Cortex of kidney (tissue), 1 donor: ENCODE results near the gene MON1A.
"Not testable (repeated sequence)": the region's sequence is repeated elsewhere in the genome, so short reads cannot be mapped to it uniquely, and the experiment has no call there.

Experiments
- DNase-seq: peaks from one replicate; lab custom pipeline; 2025; lab: John Stamatoyannopoulos, UW

MON1A gene

GRCh38 chr3:49917806-49918590 is 11.6 kb downstream of the MON1A start:
- not testable (repeated sequence) for DNase-seq

- no peak for DNase-seq
These were observed 12.9 kb downstream of the MON1A start for GRCh38 chr3:49916686-49917085.

DNA sequence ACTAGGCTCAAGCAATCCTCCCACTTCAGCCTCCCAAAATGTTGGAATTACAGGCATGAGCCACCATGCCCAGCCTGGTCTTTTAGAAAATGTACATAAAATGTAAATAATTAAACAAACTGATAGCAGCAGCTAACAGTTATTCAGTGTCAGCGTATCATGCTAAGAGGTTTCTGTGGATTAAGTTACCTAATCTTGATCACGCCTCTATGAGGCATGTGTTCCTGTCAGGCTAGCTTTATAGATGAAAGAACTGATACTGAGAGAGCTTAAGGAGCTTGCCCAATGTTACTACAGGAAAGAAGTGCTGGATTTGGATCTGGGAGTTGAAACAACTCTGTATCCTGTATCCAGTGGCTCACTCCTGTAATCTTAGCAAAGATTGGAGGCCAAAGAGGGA is 14.7 kb downstream of the MON1A start:
- no peak for DNase-seq

- DNase-seq: no peak
These were observed 16.7 kb downstream of the MON1A start for GRCh38 chr3:49912881-49913281.

- no peak for DNase-seq
These were observed 18.0 kb downstream of the MON1A start for GRCh38 chr3:49911611-49912010.

DNA sequence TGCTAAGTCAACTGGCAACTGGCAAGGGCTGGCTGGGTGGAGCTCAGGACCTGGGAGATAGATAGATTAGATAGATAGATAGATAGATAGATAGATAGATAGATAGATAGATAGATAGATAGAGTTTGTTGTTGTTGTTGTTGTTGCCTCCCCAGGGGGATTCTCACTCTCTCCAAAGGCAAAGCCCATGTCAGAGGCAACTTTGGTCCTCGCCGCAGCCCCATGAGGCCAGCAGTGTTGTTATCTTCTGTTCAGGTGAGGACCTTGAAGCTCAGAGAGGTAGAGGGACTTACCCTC is 18.5 kb downstream of the MON1A start:
- DNase-seq: no peak

- DNase-seq: no peak
These were observed 19.0 kb downstream of the MON1A start for GRCh38 chr3:49910409-49911123.

DNA sequence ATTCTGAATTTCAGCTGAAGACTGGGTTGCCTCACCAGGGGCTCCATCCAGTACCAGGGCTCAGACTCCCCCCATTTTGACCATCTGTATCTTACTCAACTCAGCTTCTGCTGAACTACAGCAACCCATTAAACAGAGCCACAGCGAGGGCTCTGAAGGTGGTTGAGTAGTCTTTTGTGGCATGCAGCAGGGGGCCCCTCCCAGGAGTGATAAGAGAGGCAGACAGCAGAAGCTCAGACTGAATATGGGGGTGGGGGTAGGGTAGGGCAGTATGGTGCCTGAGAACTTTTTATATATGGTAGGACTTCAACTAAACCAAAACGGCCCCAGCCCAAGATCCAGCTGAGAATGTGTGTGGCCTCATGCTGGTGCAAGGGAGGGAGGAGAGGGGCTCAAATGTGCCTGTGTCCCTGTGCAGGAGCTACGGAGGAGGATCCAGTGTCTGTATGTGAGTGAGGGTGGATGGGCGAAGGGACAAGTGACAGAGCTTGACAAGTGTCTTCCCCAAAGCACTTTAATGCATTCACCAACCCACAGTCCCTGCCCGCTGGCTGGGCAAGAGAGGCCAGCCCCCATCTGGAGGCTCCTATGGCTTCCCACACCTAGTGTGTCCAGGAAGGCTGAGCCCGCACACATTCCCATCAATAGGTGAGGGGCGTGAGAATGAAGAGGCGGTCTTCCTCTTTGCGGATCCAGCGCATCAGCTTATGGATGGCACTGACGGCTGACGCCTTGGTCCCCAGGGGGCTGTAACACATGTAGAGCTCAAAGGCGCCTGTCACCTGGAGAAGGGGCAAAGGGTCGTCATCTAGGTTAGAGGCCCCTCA is 21.0 kb downstream of the MON1A start:
- DNase-seq: no peak

- DNase-seq: no peak
These were observed 23.4 kb downstream of the MON1A start for GRCh38 chr3:49906073-49906743.

GRCh38 chr3:49904448-49904847 is 25.2 kb downstream of the MON1A start:
- not testable (repeated sequence) for DNase-seq

DNA sequence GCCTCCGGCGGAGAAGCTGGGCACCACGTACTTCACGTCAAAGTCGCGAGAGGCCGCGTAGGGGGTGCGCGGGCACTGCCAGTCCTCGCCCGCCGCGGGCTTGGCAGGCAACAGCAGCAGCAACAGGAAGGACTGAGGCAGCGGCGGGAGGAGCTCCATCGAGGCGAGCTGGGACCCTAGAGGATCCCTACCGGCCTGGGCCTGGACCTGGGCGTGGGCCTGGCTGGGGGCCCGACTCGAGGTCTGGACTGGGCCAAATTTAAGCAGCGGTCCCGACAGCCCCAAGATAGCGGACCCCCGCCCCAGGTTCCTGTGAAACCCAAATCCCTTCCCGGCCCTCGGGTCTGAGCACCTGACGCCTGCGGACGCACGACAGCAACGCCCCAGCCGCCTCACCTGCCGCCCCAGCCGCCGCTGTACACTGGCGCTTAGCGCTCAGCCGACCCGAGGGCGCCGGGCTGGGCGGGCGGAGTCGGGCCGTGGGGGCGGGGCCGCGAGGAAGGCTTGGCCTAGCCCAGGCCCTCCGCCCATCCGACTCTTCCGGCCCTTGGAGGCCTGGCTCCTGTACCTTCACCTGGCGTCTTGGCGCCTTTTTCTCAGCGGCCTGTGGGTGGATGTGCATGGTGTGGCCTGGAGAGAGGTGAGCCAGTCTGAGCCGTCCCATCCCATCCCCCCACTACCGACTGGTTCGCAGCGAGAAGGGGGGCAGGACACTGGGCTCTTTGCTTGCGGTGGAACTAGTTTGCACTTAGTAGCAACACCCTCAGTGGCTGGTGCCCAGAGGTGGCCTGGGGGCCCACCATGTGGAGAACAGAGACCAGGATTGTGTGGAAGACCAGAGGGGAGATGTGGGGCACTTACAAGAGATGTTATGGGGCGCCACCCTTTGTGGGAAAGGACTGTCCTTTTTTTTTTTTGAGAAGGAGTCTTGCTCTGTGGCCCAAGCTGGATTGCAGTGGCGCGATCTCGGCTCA is 25.9 kb downstream of the MON1A start, which contains the start of gene MST1R:
Gene MST1R (minus strand): TSS at position 423 of the 974 bp plus-strand sequence. CDS start 264 bp downstream, at position 159.
- no peak for DNase-seq

DNA sequence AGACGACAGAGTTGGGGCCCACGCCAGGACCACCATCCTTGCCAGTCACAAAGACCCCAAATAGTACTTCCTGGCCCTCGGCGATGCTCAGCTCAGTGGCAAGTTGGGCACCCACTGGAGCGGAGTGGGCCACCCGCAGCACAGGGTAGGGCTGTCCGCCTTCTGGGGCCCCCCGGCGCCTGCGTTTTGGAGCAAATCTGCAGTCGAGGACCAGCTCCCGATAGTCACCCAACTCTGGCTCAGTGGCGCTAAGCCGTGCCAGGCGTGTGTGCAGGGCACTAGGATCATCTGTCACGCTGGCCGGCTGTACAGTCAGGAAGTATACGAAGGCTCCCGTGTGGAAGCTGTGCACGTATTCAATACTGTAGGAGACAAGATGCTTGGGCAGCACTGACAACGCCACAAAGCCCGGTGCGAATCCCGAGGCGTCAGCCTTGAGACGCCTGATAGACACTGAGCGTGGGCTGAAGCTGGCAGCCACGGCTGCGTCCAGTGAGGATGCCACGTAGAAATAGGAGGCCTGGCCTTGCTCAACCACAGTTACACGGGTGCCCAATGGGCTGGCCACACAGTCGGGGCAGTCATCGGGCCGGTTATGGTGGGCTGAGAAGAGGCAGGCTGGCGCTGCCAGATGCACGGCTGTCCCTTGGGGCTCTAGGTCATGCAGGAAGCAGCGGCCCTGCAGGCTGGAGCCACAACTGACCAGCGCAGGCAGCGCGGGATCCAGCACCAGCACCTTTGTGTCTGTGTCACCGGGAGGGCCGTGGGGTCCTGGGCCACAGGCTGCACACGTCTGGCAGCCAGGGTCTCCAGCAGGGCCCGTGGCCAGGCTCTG is 26.9 kb downstream of the MON1A start:
- no peak for DNase-seq

- DNase-seq: no peak
These were observed 28.0 kb downstream of the MON1A start for GRCh38 chr3:49901366-49902339.

- no peak for DNase-seq
These were observed 29.0 kb downstream of the MON1A start for GRCh38 chr3:49900491-49901153.

DNA sequence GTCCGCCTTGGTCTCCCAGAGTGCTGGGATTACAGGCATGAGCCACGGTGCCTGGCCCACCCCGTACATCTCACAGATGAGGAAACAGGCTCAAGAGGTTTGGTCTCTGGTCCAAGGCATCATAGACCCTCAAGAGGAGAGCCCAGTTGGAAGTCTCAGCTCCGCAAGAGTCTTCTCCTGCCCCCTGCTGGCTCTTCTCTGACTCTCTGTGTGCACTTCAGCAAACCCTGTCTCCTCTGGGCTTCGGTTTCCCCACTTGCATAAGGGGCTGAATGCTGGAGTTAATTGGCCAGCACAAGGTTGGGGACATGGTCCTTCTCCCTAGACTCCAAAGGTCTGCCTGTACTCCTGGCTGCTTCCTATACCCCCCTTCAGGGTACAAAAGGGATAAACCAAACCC is 29.8 kb downstream of the MON1A start:
- DNase-seq: no peak

DNA sequence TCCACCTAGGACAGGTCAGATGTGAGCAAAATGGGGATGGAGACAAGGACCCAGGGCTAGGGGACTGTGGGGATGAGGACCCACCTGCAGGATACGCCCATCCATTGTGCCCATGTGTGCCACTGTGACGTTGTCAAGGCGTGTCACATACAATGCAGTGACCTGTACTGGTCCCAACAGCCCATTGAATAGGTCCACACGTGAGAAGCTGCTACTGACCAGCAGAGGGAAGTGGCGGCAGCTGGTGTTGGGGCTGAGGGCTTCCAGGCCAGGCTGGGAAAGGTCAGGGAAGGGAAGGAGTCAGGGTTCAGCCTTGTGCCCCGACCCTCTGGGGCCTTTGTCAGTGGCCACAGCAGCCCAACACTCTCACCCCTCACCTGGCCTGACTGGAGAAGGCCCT is 30.6 kb downstream of the MON1A start:
- DNase-seq: no peak

DNA sequence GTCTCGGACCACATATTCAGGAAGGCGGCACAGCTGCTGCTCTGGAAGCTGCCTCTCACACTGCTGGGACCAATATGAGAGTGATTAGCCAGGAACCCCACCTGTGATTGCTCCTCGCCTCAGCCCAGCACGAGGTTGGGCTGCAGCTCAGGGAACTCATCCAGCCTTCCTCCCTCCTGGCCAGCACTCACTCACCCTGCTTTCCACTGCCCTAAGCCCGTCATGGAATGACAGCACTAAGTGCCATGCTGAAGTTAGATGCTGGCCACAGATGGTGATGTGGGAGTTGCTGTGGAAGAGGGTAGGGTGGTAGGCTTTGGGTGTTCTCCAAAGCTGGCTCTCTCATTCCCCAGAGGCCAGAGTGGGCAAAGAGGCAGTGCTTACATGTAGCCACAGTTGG is 33.3 kb downstream of the MON1A start:
- DNase-seq: no peak

GRCh38 chr3:49895791-49896190 is 33.8 kb downstream of the MON1A start:
- no peak for DNase-seq
